ENCODE data around the gene PRR12. TPM values are rescaled to one million over a fixed set of nuclear protein-coding genes. Genes with fewer than 3 reads are reported as not detected.

Gene PRR12
- total RNA-seq, 4 donors from 2014 or later, result 13.5 to 39.6 (median 28.1) TPM

DNA sequence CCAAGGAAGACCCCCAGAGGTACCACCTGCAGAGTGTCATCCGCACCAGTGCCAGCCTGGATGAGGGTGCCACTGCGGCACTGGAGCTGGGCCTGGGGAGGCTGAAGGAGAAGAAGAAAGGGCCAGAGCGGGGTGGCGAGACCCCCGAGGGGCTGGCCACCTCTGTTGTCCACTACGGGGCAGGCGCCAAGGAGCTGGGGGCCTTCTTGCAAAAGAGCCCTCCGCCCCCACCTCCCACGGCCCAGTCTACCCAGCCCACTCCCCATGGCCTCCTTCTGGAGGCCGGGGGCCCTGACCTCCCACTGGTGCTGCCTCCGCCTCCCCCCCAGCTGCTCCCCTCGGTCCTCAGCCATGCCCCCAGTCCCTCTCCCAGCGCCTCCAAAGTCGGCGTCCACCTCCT, 5.4 kb downstream of the PRR12 start:
- no peak for TF ChIP-seq POLR2A (IDR thresholded peaks at IDR 0.05)
- TF ChIP-seq, protein P1, sequence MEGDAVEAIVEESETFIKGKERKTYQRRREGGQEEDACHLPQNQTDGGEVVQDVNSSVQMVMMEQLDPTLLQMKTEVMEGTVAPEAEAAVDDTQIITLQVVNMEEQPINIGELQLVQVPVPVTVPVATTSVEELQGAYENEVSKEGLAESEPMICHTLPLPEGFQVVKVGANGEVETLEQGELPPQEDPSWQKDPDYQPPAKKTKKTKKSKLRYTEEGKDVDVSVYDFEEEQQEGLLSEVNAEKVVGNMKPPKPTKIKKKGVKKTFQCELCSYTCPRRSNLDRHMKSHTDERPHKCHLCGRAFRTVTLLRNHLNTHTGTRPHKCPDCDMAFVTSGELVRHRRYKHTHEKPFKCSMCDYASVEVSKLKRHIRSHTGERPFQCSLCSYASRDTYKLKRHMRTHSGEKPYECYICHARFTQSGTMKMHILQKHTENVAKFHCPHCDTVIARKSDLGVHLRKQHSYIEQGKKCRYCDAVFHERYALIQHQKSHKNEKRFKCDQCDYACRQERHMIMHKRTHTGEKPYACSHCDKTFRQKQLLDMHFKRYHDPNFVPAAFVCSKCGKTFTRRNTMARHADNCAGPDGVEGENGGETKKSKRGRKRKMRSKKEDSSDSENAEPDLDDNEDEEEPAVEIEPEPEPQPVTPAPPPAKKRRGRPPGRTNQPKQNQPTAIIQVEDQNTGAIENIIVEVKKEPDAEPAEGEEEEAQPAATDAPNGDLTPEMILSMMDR (IDR thresholded peaks at IDR 0.05), result no peak
- Histone ChIP-seq H3K27ac (no peak overlapping the region), H3K9me3 (no peaks in the 10 kb centered on the region), H3K36me3 (peaks cover 0 to 75% (median 0%) of the 10 kb centered on the region in 3 donors), H3K4me1 (peaks cover 0 to 17% (median 4%) of the 10 kb centered on the region in 4 donors), H3K27me3 (no peaks in the 10 kb centered on the region), H3K4me3 (no peak overlapping the region)
- DNase-seq, result no peak

DNA sequence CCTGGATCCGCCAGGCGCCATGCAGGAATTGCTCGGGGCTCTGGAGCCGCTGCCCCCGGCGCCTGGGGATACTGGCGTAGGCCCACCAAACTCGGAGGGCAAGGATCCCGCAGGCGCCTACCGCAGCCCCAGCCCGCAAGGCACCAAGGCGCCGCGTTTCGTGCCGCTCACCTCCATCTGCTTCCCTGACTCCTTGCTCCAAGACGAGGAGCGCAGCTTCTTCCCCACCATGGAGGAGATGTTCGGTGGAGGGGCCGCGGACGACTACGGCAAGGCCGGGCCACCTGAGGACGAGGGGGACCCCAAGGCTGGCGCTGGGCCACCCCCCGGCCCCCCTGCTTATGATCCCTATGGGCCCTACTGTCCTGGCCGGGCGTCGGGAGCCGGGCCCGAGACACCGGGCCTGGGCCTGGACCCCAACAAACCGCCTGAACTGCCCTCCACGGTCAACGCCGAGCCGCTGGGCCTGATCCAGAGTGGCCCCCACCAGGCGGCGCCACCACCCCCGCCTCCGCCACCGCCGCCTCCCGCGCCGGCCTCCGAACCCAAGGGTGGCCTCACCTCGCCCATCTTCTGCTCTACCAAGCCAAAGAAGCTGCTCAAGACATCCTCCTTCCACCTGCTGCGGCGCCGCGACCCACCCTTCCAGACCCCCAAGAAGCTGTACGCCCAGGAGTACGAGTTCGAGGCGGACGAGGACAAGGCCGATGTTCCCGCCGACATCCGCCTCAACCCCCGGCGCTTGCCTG, 6.1 kb downstream of the PRR12 start:
- Histone ChIP-seq H3K27me3 (no peaks in the 10 kb centered on the region), H3K4me1 (peaks cover 0 to 17% (median 4%) of the 10 kb centered on the region in 4 donors), H3K27ac (no peak overlapping the region), H3K36me3 (peaks cover 0 to 82% (median 0%) of the 10 kb centered on the region in 3 donors), H3K9me3 (no peaks in the 10 kb centered on the region), H3K4me3 (no peak overlapping the region)
- DNase-seq, result no peak
- TF ChIP-seq POLR2A (IDR thresholded peaks at IDR 0.05), result no peak
- TF ChIP-seq, protein P1 (IDR thresholded peaks at IDR 0.05), result no peak

DNA sequence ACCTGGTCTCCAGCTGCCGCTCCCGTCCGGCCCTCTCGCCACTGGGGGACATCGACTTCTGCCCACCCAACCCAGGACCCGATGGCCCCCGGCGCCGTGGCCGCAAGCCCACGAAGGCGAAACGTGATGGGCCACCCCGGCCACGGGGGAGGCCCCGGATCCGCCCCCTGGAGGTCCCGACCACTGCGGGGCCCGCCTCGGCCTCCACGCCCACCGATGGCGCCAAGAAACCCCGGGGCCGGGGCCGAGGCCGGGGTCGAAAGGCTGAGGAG, 6.7 kb downstream of the PRR12 start:
- no peak for DNase-seq
- Histone ChIP-seq H3K36me3 (peaks cover 0 to 87% (median 0%) of the 10 kb centered on the region in 3 donors), H3K9me3 (no peaks in the 10 kb centered on the region), H3K27ac (no peak overlapping the region), H3K4me1 (peaks cover 0 to 12% (median 3%) of the 10 kb centered on the region in 4 donors), H3K27me3 (no peaks in the 10 kb centered on the region), H3K4me3 (no peak overlapping the region)
- TF ChIP-seq, protein P1 (IDR thresholded peaks at IDR 0.05), result no peak
- TF ChIP-seq POLR2A (IDR thresholded peaks at IDR 0.05), result no peak

DNA sequence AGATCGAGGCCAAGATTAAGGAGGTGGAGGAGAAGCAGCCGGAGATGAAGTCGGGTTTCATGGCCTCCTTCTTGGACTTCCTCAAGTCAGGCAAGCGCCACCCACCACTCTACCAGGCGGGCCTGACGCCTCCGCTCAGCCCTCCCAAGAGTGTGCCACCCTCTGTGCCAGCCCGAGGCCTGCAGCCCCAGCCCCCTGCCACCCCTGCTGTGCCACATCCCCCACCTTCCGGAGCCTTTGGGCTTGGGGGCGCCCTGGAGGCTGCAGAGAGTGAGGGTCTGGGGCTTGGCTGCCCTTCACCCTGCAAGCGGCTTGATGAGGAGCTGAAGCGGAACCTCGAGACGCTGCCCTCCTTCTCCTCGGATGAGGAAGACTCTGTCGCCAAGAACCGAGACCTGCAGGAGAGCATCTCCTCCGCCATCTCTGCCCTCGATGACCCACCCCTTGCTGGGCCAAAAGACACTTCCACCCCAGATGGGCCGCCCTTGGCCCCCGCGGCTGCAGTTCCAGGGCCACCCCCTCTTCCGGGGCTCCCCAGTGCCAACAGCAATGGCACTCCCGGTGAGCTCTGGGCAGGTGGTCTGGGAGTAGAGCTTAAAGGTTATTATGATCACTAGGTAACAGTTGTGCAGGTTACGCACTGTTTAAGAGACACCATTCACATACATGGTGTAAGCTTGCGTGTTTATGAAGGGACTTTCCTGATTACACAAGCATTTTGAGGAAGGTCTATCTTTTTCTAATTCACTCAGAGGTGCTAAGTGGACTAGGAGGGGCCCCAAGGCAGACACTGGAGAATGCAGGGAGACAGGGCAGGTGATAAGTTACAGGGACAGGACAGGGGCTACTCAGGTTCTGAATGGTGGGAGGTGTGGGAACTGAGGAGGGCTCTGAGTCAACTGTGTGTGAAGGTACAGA, 8.7 kb downstream of the PRR12 start:
- H3K4me3 ChIP-seq, result no peak overlapping the region
- no peaks in the 10 kb centered on the region for H3K9me3 ChIP-seq
- no peaks in the 10 kb centered on the region for H3K4me1 ChIP-seq
- DNase-seq, result no peak
- H3K36me3 ChIP-seq, result peaks cover 0 to 99% (median 0%) of the 10 kb centered on the region in 3 donors
- H3K27me3 ChIP-seq, result no peaks in the 10 kb centered on the region
- TF ChIP-seq, protein P1 (IDR thresholded peaks at IDR 0.05), result no peak
- no peak for TF ChIP-seq POLR2A (IDR thresholded peaks at IDR 0.05)
- H3K27ac ChIP-seq, result no peak overlapping the region

DNA sequence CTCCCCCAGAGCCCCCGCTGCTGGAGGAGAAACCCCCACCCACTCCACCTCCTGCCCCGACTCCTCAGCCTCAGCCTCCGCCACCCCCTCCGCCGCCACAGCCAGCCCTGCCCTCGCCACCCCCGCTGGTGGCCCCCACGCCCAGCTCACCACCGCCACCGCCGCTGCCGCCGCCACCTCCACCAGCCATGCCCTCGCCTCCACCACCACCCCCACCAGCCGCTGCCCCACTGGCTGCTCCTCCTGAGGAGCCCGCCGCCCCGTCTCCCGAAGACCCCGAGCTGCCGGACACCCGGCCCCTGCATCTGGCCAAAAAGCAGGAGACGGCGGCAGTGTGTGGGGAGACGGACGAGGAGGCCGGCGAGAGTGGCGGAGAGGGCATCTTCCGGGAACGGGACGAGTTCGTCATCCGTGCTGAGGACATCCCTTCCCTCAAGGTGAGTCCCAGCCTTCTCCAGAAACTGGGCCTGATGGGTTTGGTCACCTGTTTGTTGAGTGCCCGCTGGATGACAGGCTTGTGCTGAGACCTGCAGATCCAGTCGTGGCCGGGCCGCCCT, 10.6 kb downstream of the PRR12 start:
- Histone ChIP-seq H3K27ac (no peak overlapping the region), H3K4me3 (no peak overlapping the region), H3K4me1 (no peaks in the 10 kb centered on the region), H3K27me3 (no peaks in the 10 kb centered on the region), H3K9me3 (no peaks in the 10 kb centered on the region), H3K36me3 (peaks cover 0 to 98% (median 0%) of the 10 kb centered on the region in 3 donors)
- no peak for DNase-seq
- no peak for TF ChIP-seq POLR2A (IDR thresholded peaks at IDR 0.05)
- TF ChIP-seq, protein P1 (IDR thresholded peaks at IDR 0.05), result no peak

Data from Peyer's patch (tissue), 4 donors.